GM19351 (cell line): ENCODE results near the gene GAL3ST2.
"Not testable (repeated sequence)": the region's sequence is repeated elsewhere in the genome, so short reads cannot be mapped to it uniquely, and the experiment has no call there.

ENCODE experiments used
- ATAC-seq: cut with Tn5 transposase; IDR thresholded peaks from one replicate; pipeline ENCODE4 v1.9.1; 2021; ENCODE audit warnings: mild to moderate bottlenecking, moderate library complexity; ENCODE audit not compliant: unreplicated experiment

The GAL3ST2 gene

GRCh38 chr2:241746084-241746483 lies 30.5 kb upstream of the GAL3ST2 start:
- ATAC-seq = no peak

- ATAC-seq = no peak
Observed at GRCh38 chr2:241748468-241749256, 28.0 kb upstream of the GAL3ST2 start.

- ATAC-seq = no peak
Observed at GRCh38 chr2:241750076-241750840, 26.4 kb upstream of the GAL3ST2 start.

- ATAC-seq = no peak
Observed at GRCh38 chr2:241751152-241751551, 25.5 kb upstream of the GAL3ST2 start.

- ATAC-seq = no peak
Observed at GRCh38 chr2:241751776-241752175, 24.8 kb upstream of the GAL3ST2 start.

- no peak for ATAC-seq
Observed at GRCh38 chr2:241752253-241752652, 24.4 kb upstream of the GAL3ST2 start.

- no peak for ATAC-seq
Observed at GRCh38 chr2:241752689-241753276, 23.8 kb upstream of the GAL3ST2 start.

- no peak for ATAC-seq
Observed at GRCh38 chr2:241753493-241753892, 23.1 kb upstream of the GAL3ST2 start.

- no peak for ATAC-seq
Observed at GRCh38 chr2:241754042-241754441, 22.6 kb upstream of the GAL3ST2 start.

- no peak for ATAC-seq
Observed at GRCh38 chr2:241755166-241755565, 21.5 kb upstream of the GAL3ST2 start.

- ATAC-seq = no peak
Observed at GRCh38 chr2:241755777-241756176, 20.8 kb upstream of the GAL3ST2 start.

GRCh38 chr2:241759067-241759807 lies 17.4 kb upstream of the GAL3ST2 start:
- no peak for ATAC-seq

GRCh38 chr2:241759893-241760292 lies 16.7 kb upstream of the GAL3ST2 start:
- ATAC-seq = not testable (repeated sequence)

- no peak for ATAC-seq
Observed at GRCh38 chr2:241760301-241760771, 16.3 kb upstream of the GAL3ST2 start.

GRCh38 chr2:241762321-241762932 lies 14.2 kb upstream of the GAL3ST2 start:
- ATAC-seq = no peak

GRCh38 chr2:241762933-241763369 lies 13.7 kb upstream of the GAL3ST2 start:
- no peak for ATAC-seq

GRCh38 chr2:241763551-241764274 lies 12.9 kb upstream of the GAL3ST2 start:
- ATAC-seq = no peak

GRCh38 chr2:241764275-241765241 lies 12.1 kb upstream of the GAL3ST2 start:
- ATAC-seq = no peak
